GM18907 (cell line): Measurements from ENCODE around the gene SLC12A1.

Experiments
- ATAC-seq: cut with Tn5 transposase; IDR thresholded peaks from one replicate; pipeline ENCODE4 v1.9.1; 2021; ENCODE audit warnings: mild to moderate bottlenecking, moderate library complexity; ENCODE audit not compliant: unreplicated experiment

SLC12A1 gene

GRCh38 chr15:48242015-48242414 is 35.9 kb downstream of the SLC12A1 start:
- no peak for ATAC-seq

GRCh38 chr15:48242535-48242934 is 36.4 kb downstream of the SLC12A1 start:
- no peak for ATAC-seq

- no peak for ATAC-seq
These were observed 38.8 kb downstream of the SLC12A1 start for GRCh38 chr15:48244921-48245320.

GRCh38 chr15:48248414-48248813 is 42.3 kb downstream of the SLC12A1 start:
- no peak for ATAC-seq

GRCh38 chr15:48250640-48251076 is 44.6 kb downstream of the SLC12A1 start:
- peak; percentile 71 for ATAC-seq

GRCh38 chr15:48253172-48253571 is 47.1 kb downstream of the SLC12A1 start:
- ATAC-seq: no peak

- no peak for ATAC-seq
These were observed 59.0 kb downstream of the SLC12A1 start for GRCh38 chr15:48265135-48265534.

GRCh38 chr15:48266024-48266689 is 60.1 kb downstream of the SLC12A1 start:
- ATAC-seq: no peak

GRCh38 chr15:48267766-48268165 is 61.7 kb downstream of the SLC12A1 start:
- no peak for ATAC-seq

- no peak for ATAC-seq
These were observed 66.9 kb downstream of the SLC12A1 start for GRCh38 chr15:48273049-48273448.

- ATAC-seq: no peak
These were observed 72.6 kb downstream of the SLC12A1 start for GRCh38 chr15:48278666-48279065.

GRCh38 chr15:48279608-48280007 is 73.5 kb downstream of the SLC12A1 start:
- no peak for ATAC-seq

GRCh38 chr15:48281674-48282073 is 75.6 kb downstream of the SLC12A1 start:
- no peak for ATAC-seq

GRCh38 chr15:48282216-48282615 is 76.1 kb downstream of the SLC12A1 start:
- no peak for ATAC-seq

GRCh38 chr15:48283396-48284145 is 77.5 kb downstream of the SLC12A1 start:
- no peak for ATAC-seq

- peak; percentile 76 for ATAC-seq
These were observed 79.5 kb downstream of the SLC12A1 start for GRCh38 chr15:48285329-48286214.

GRCh38 chr15:48289628-48290027 is 83.5 kb downstream of the SLC12A1 start:
- ATAC-seq: no peak

GRCh38 chr15:48292458-48292857 is 86.4 kb downstream of the SLC12A1 start:
- no peak for ATAC-seq

- ATAC-seq: no peak
These were observed 91.6 kb downstream of the SLC12A1 start for GRCh38 chr15:48297668-48298067.

GRCh38 chr15:48298914-48299313 is 92.8 kb downstream of the SLC12A1 start:
- ATAC-seq: no peak

- no peak for ATAC-seq
These were observed 93.9 kb downstream of the SLC12A1 start for GRCh38 chr15:48300038-48300437.
